ENCODE measurements around the gene GOLGA6D. TPM values are rescaled to one million over a fixed set of nuclear protein-coding genes. Genes with fewer than 3 reads are reported as not detected.
A peak's percentile ranks its signal among the peaks of the same experiment; 100 is the strongest.
"Not testable (repeated sequence)": the region's sequence is repeated elsewhere in the genome, so short reads cannot be mapped to it uniquely, and the experiment has no call there.

The GOLGA6D gene
- total and polyA plus RNA-seq, 5 donors from 2014 or later: not detected

GRCh38 chr15:75259873-75260272, 22.8 kb upstream of the GOLGA6D start:
- ATAC-seq (ENCODE audit: low read depth in 2 of 2); H3K27ac Mint-ChIP-seq; H3K36me3 ChIP-seq (ENCODE audit: control insufficient read depth, insufficient read depth, low read length); H3K4me1 Mint-ChIP-seq; H3K27ac ChIP-seq (ENCODE audit: insufficient read depth, low read length, poor library complexity, severe bottlenecking); H3K27me3 Mint-ChIP-seq; H3K36me3 Mint-ChIP-seq; H3K4me3 ChIP-seq (ENCODE audit: low read depth, low read length); H3K4me1 ChIP-seq (ENCODE audit: control insufficient read depth, insufficient read depth, low read length, poor library complexity, severe bottlenecking); H3K27me3 ChIP-seq (ENCODE audit: control insufficient read depth, insufficient read depth, low read length); DNase-seq; H3K4me3 Mint-ChIP-seq; H3K9me3 ChIP-seq (ENCODE audit: control insufficient read depth in 2 of 2, low read length in 2 of 2); H3K9me3 Mint-ChIP-seq: not testable (repeated sequence)

DNA sequence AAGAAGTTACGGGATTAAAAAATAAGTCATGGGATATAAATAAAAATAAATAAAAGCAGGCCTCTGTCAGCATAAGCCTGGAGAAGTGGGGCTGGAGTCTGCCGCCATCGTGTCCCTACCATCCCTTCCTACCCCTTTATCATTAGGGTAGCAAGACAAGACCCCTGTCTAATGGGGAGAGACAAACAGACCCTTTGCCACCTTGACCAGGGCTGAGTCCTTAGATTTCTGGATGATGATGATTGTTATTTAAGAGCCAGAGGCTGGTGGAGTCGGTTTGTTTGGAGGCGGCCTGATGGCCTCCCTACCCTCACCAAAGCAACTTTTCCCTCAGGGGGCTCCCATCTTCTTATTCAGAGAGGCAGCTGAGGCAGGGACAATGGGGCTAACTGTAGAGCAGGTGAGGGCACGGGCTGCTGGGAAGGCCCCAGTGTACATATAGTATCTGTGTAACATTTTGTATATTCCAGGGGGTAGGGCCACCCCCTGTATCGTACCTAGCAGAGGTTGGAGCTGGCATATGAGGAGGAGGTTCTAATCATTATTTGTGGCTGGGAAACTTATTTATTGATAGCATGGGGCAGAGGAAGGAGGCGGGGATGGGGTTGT, 8.8 kb upstream of the GOLGA6D start:
- H3K36me3 ChIP-seq (ENCODE audit: control insufficient read depth, insufficient read depth, low read length); H3K4me1 Mint-ChIP-seq; H3K27ac Mint-ChIP-seq; H3K4me3 Mint-ChIP-seq; H3K27me3 ChIP-seq (ENCODE audit: control insufficient read depth, insufficient read depth, low read length); DNase-seq; H3K27me3 Mint-ChIP-seq; H3K9me3 Mint-ChIP-seq; H3K4me3 ChIP-seq (ENCODE audit: low read depth, low read length); H3K9me3 ChIP-seq (ENCODE audit: control insufficient read depth in 2 of 2, low read length in 2 of 2); H3K4me1 ChIP-seq (ENCODE audit: control insufficient read depth, insufficient read depth, low read length, poor library complexity, severe bottlenecking); H3K27ac ChIP-seq (ENCODE audit: insufficient read depth, low read length, poor library complexity, severe bottlenecking); ATAC-seq (ENCODE audit: low read depth in 2 of 2); H3K36me3 Mint-ChIP-seq: not testable (repeated sequence)

DNA sequence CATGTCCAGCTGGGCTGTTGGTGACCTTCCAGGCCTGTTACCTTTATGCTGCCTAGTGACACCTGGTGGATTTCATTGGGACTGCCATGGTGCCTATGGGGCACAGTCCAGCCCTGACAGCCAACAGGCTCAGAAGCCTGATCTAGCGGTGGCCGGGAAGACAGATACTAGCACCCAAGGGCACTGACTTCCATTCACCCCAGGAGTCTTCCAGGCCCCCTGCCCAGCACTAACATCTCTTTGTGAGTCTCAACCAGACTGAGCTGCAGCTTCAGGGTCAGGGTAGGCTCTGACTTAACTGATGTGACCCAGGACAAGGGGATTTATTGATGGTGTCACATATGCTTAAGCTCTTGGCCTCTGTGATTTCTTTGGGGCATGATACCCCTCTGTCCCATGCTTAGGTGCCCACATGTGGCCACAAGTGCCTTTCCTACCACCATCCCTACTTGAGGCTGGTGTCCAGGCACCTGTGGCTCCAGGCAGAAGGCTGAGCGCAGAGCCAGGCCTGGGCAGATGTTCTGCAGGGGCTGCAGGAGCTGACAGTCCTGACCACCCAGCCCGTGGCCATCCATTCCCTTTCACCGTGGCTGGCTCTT, 8.0 kb upstream of the GOLGA6D start:
- not testable (repeated sequence) for H3K36me3 Mint-ChIP-seq; H3K4me3 Mint-ChIP-seq; H3K27me3 ChIP-seq (ENCODE audit: control insufficient read depth, insufficient read depth, low read length); H3K9me3 Mint-ChIP-seq; H3K27me3 Mint-ChIP-seq; H3K9me3 ChIP-seq (ENCODE audit: control insufficient read depth in 2 of 2, low read length in 2 of 2); H3K36me3 ChIP-seq (ENCODE audit: control insufficient read depth, insufficient read depth, low read length); H3K4me1 Mint-ChIP-seq; H3K4me3 ChIP-seq (ENCODE audit: low read depth, low read length); H3K4me1 ChIP-seq (ENCODE audit: control insufficient read depth, insufficient read depth, low read length, poor library complexity, severe bottlenecking); H3K27ac ChIP-seq (ENCODE audit: insufficient read depth, low read length, poor library complexity, severe bottlenecking)
- ATAC-seq (ENCODE audit: low read depth in 2 of 2): peak; percentile 57 to 59
- H3K27ac Mint-ChIP-seq: peak overlapping the region in 1 of 3 donors; percentile 46
- peak; percentile 34 to 40 (median 36) for DNase-seq

- not testable (repeated sequence) for DNase-seq; H3K9me3 Mint-ChIP-seq; H3K27ac ChIP-seq (ENCODE audit: insufficient read depth, low read length, poor library complexity, severe bottlenecking); H3K36me3 ChIP-seq (ENCODE audit: control insufficient read depth, insufficient read depth, low read length); H3K27ac Mint-ChIP-seq; H3K4me1 Mint-ChIP-seq; H3K27me3 ChIP-seq (ENCODE audit: control insufficient read depth, insufficient read depth, low read length); H3K9me3 ChIP-seq (ENCODE audit: control insufficient read depth in 2 of 2, low read length in 2 of 2); H3K27me3 Mint-ChIP-seq; H3K36me3 Mint-ChIP-seq; H3K4me3 Mint-ChIP-seq; ATAC-seq (ENCODE audit: low read depth in 2 of 2); H3K4me1 ChIP-seq (ENCODE audit: control insufficient read depth, insufficient read depth, low read length, poor library complexity, severe bottlenecking); H3K4me3 ChIP-seq (ENCODE audit: low read depth, low read length)
Observed at GRCh38 chr15:75275617-75276016, 7.0 kb upstream of the GOLGA6D start.

DNA sequence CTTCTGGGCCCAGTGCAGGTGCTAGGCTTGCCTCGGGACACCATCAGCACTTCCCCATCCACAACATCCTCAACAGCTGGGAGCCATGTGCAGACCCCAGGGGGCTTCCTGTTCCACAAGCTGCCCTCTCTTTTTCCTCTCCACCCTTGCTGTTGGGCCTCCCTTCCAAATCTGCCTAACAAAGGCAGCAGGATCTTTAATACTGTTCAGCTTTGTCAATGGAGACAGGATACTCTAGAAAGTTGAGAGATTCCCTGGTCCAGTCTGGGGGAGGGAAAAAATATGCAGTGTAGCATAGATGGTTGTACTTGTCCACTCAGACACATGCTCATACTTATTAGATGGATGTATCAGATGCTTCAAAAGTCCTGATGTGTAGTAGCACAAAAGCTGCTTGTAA, 4.1 kb upstream of the GOLGA6D start:
- H3K27me3 Mint-ChIP-seq; H3K4me3 ChIP-seq (ENCODE audit: low read depth, low read length); H3K4me1 Mint-ChIP-seq; ATAC-seq (ENCODE audit: low read depth in 2 of 2); H3K4me3 Mint-ChIP-seq; DNase-seq; H3K36me3 ChIP-seq (ENCODE audit: control insufficient read depth, insufficient read depth, low read length); H3K27me3 ChIP-seq (ENCODE audit: control insufficient read depth, insufficient read depth, low read length); H3K36me3 Mint-ChIP-seq; H3K9me3 Mint-ChIP-seq; H3K9me3 ChIP-seq (ENCODE audit: control insufficient read depth in 2 of 2, low read length in 2 of 2); H3K4me1 ChIP-seq (ENCODE audit: control insufficient read depth, insufficient read depth, low read length, poor library complexity, severe bottlenecking); H3K27ac Mint-ChIP-seq; H3K27ac ChIP-seq (ENCODE audit: insufficient read depth, low read length, poor library complexity, severe bottlenecking): not testable (repeated sequence)

DNA sequence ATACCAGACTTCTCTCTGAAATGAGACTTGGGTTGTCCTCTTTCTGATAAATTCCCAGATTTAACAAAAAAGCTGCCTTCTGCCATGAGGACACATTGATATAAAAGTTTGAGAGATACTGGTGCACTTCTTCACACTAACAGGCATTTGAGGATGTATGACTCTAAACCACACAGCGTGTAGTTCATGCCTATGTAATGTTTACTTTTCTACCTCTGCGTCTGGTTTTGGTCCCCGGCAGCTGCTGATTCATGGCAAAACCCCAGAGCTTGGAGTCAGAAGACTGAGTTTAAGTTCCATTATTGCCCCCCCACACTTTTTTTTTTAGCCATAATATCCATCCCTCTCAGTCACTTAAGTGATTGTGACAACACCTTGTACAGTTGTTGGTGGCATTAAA, 1.5 kb downstream of the GOLGA6D start:
- not testable (repeated sequence) for DNase-seq; H3K27me3 ChIP-seq (ENCODE audit: control insufficient read depth, insufficient read depth, low read length); H3K27me3 Mint-ChIP-seq; H3K27ac ChIP-seq (ENCODE audit: insufficient read depth, low read length, poor library complexity, severe bottlenecking); H3K9me3 ChIP-seq (ENCODE audit: control insufficient read depth in 2 of 2, low read length in 2 of 2); H3K9me3 Mint-ChIP-seq; H3K36me3 ChIP-seq (ENCODE audit: control insufficient read depth, insufficient read depth, low read length); H3K4me1 Mint-ChIP-seq; H3K4me3 ChIP-seq (ENCODE audit: low read depth, low read length); H3K36me3 Mint-ChIP-seq; H3K4me1 ChIP-seq (ENCODE audit: control insufficient read depth, insufficient read depth, low read length, poor library complexity, severe bottlenecking); ATAC-seq (ENCODE audit: low read depth in 2 of 2); H3K4me3 Mint-ChIP-seq; H3K27ac Mint-ChIP-seq

DNA sequence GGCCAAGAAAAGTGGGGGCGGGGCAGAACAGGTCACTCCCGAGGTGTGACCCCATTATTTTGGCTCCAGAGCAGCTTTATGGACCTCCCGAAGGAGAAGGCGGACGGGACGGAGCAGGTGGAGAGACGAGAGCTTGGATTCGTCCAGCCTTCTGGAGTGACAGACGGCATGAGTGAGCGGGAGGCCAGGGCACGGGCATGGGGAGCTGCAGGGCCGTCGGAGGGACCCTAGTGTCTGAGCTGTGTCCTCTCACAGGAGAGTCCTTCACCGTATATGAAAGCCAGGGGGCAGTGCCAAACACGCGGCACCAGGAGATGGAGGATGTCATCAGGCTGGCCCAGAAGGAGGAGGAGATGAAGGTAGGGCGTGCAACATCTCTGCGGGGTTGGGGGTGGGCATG, 11.0 kb downstream of the GOLGA6D start:
- ATAC-seq (ENCODE audit: low read depth in 2 of 2); H3K36me3 ChIP-seq (ENCODE audit: control insufficient read depth, insufficient read depth, low read length); H3K4me1 ChIP-seq (ENCODE audit: control insufficient read depth, insufficient read depth, low read length, poor library complexity, severe bottlenecking); H3K27me3 ChIP-seq (ENCODE audit: control insufficient read depth, insufficient read depth, low read length); H3K36me3 Mint-ChIP-seq; H3K27ac ChIP-seq (ENCODE audit: insufficient read depth, low read length, poor library complexity, severe bottlenecking); H3K27me3 Mint-ChIP-seq; H3K9me3 Mint-ChIP-seq; H3K9me3 ChIP-seq (ENCODE audit: control insufficient read depth in 2 of 2, low read length in 2 of 2); H3K4me1 Mint-ChIP-seq; H3K27ac Mint-ChIP-seq; H3K4me3 Mint-ChIP-seq; H3K4me3 ChIP-seq (ENCODE audit: low read depth, low read length); DNase-seq: not testable (repeated sequence)

DNA sequence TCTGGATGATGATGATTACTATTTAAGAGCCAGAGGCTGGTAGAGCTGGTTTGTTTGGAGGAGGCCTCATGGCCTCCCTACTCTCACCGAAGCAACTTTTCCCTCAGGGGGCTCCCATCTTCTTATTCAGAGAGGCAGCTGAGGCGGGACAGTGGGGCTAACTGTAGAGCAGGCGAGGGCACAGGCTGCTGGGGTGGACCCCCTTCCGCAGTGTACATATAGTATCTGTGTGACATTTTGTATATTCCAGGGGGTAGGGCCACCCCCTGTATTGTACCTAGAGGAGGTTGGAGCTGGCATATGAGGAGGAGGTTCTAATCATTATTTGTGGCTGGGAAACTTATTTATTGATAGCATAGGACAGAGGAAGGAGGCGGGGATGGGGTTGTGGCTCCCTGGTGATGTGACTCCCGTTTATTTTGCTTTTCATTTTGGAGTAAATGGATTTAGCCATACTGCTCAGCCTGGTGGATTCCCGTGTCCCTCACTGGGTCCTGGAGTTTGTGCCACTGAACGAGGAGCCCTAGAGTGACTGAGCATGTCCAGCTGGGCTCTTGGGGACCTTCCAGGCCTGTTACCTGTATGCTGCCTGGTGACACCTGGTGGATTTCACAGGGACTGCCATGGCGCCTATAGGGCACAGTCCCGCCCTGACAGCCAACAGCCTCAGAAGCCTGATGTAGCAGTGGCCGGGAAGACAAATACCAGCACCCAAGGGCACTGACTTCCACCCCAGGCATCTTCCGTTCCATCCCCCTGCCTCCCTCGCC, 16.1 kb downstream of the GOLGA6D start:
- not testable (repeated sequence) for H3K4me3 ChIP-seq (ENCODE audit: low read depth, low read length); H3K9me3 Mint-ChIP-seq; H3K36me3 ChIP-seq (ENCODE audit: control insufficient read depth, insufficient read depth, low read length); H3K27ac Mint-ChIP-seq; H3K27me3 Mint-ChIP-seq; H3K4me1 Mint-ChIP-seq; H3K27me3 ChIP-seq (ENCODE audit: control insufficient read depth, insufficient read depth, low read length); H3K4me3 Mint-ChIP-seq; H3K27ac ChIP-seq (ENCODE audit: insufficient read depth, low read length, poor library complexity, severe bottlenecking); H3K9me3 ChIP-seq (ENCODE audit: control insufficient read depth in 2 of 2, low read length in 2 of 2); H3K36me3 Mint-ChIP-seq; H3K4me1 ChIP-seq (ENCODE audit: control insufficient read depth, insufficient read depth, low read length, poor library complexity, severe bottlenecking)
- peak in 1 of 3 donors; percentile 9 for DNase-seq
- peak; percentile 93 to 95 for ATAC-seq (ENCODE audit: low read depth in 2 of 2)
